Endometrium (tissue), 2 donors: ENCODE data around the gene KDM2A.
"Not testable (repeated sequence)": the region's sequence is repeated elsewhere in the genome, so short reads cannot be mapped to it uniquely, and the experiment has no call there.

ENCODE experiments used
- FAIRE-seq: peaks from 2 replicates; lab custom pipeline; 2012; peaks lifted over from hg19 to GRCh38; lab: Jason Lieb, UNC
- donor health status: control.
- donor health status: control.

KDM2A gene

DNA sequence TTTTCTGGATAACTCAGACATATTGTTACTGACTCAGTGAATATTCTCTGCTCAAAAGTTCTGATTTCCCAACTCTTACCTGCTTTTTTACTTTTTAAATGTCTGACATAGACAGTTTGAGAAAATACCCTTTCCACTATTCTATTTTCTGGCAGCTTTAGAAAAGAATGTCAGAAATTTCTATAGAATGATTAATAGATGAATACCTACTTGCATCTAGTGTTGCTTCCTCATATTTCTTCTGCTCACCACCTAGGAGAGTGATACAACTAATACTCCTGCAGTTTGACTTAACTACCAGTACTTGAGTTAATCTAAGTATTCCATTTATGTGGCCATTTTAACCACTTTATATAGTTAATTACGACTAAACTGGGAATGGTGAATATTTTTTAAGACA, 55.2 kb downstream of the KDM2A start:
- no peak for FAIRE-seq

DNA sequence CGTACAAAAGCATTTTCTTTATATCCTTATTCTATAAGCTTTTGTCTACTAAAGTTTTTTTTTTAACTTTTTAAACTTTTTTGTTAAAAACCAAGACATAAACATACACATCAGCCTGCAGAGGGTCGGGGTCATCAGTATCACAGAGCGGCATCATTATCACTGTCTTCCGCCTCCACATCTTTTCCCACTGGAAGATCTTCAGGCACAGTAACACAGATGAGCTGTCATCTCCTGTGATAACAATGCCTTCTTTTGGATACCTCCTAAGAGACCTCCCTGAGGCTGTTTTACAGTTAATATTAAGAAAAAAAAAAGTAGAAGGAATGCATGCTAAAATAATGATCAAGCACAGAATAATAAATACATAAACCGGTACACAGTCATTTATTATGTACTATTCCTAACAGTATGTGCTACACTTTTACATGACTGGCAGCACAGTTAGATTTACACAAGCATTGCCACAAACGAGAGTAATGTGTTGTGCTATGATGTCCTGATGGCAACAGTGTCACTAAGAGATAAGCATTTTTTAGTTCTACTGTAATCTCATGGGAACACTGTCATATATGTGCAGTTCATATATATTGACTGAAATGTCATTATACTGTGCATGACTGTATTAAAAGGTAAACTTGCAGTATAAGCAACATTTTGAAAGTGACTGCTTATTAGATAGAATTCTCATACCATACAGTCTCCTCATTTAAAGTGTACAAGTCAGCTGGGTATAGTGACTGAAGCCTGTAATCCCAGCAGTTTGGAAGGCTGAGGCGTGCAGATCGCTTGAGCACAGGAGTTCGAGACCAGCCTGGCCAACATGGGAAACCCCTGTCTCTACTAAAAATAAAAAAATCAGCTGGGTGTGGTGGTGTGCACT, 58.6 kb downstream of the KDM2A start:
- FAIRE-seq: no peak

- FAIRE-seq: no peak
Observed at GRCh38 chr11:67178421-67178820, 59.4 kb downstream of the KDM2A start.

GRCh38 chr11:67178878-67179277, 59.8 kb downstream of the KDM2A start:
- no peak for FAIRE-seq

GRCh38 chr11:67179892-67180490, 60.9 kb downstream of the KDM2A start:
- no peak for FAIRE-seq

- no peak for FAIRE-seq
Observed at GRCh38 chr11:67194096-67194495, 75.0 kb downstream of the KDM2A start.

DNA sequence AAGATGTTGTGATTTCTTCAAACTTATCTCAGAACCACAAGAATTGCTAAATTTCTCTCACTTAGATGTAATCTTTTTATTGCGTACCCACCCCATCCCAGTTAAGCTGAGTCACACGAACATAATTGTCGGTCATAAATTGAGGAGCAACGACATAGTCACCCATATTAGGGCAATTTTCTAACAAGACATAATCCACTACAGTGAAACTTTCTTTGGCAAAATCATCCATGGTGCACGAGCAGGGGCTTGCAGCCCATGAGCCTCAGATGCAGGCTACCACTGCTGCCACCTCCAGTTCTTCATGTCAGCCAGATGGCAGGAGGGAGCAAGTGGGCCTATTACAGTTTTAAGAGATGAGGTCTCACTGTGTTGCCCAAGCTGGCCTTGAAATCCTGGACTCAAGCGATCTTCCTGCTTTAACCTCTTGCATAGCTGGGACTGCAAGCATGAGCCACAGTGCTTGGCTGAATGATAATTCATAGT, 77.0 kb downstream of the KDM2A start:
- no peak for FAIRE-seq

GRCh38 chr11:67197606-67198005, 78.5 kb downstream of the KDM2A start:
- FAIRE-seq: no peak

DNA sequence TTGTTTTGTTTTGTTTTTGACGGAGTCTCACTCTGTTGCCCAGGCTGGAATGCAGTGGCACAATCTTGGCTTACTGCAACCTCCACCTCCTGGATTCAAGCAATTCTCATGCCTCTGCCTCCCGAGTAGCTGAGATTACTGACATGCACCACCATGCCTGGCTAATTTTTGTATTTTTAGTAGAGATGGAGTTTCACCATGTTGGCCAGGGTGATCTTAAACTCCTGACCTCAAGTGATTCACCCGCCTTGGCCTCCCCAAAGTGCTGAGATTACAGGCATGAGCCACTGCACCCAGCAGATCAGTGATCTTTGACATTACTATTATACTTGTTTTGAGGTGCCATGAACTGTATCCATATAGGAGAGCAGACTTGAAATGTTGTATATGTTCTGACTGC, 79.7 kb downstream of the KDM2A start:
- FAIRE-seq: not testable (repeated sequence)

- peak; percentile 23 for FAIRE-seq
Observed at GRCh38 chr11:67199751-67200150, 80.7 kb downstream of the KDM2A start.

DNA sequence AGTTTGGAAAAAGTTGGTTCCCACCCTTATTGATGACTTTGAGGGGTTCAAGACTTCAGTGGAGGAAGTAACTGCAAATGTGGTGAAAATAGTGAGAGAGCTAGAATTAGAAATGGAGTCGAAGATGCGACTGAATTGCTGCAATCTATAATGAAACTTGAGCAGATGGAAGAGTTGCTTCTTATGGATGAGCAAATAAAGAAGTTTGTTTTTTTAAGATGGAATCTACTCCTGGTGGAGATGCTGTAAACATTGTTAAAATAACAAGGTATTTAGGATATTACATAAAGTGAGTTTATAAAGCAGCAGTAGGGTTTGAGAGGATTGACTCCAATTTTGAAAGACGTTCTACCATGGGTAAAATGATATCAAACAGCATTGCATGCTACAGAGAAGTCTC, 83.0 kb downstream of the KDM2A start:
- no peak for FAIRE-seq

- FAIRE-seq: no peak
Observed at GRCh38 chr11:67204822-67205221, 85.8 kb downstream of the KDM2A start.

- FAIRE-seq: not testable (repeated sequence)
Observed at GRCh38 chr11:67209222-67209621, 90.2 kb downstream of the KDM2A start.

DNA sequence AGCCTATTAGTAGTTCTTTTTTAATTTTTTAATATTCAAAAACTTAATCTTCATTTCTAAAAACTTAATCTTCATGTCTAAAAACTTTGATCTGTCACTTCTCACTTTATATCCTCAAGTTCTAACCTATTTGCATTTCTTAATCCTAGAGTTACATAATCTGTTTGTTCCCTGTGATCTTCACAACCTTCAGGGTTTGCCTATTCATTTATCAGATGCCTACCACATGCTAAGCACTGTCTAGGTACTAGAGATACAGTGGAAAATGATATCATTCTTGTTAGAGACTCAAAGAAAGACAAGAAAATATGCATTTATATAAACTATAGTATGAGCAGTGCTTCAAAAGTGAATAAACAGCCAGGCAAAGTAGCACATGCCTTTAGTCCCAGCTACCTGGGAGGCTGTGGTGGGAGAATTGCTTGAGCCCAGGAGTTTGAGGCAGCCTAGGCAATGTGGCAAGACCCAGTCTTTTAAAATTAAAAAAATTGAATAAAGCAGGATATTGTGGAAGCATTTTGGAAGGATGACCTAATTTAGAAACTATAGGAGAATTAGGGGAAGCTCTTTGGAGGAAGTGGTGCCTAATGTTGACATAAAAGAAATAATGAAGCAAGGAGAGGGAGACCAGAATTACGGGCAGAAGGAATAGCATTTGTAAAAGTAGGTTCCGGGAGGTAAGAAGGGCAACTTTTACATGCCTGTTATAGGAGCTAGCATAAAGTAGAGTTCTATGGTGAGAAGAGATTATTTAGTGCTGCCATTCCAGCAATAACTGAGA, 92.8 kb downstream of the KDM2A start:
- FAIRE-seq: no peak

- no peak for FAIRE-seq
Observed at GRCh38 chr11:67213178-67213621, 94.1 kb downstream of the KDM2A start.

DNA sequence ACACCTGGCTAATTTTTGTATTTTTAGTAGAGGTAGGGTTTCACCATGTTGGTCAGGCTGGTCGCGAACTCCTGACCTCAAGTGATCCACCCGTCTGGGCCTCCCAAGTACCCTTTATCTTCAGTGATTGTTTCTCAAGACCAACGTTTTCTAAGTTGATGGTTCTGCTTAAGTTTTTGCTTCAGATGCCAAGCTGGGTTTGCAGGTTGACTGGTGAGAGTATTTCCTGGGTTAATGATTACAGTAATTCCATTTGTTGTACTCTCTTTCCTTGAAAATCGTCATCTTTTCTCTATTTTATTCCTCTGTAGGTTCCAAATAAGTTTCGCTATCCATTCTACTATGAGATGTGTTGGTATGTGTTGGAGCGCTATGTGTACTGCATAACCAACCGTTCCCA, 108.7 kb downstream of the KDM2A start:
- FAIRE-seq: no peak

DNA sequence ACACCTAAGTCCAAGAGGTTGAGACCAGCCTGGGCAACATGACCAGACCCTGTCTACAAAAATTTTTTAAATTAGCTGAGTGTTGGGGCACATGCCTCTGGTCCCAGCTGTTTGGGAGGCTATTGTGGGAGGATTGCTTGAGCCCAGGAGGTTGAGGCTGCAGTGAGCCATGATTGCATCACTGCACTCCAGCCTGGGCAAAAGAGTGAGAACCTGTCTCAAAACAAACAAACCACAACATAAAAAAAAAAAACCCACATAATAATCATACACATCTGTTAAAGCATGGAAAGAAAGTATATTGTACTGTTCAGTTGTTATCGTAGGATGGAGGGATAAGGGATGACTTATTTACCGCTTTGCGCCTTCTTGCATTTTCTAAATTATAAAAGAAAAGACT, 111.3 kb downstream of the KDM2A start:
- no peak for FAIRE-seq

GRCh38 chr11:67230886-67231285, 111.8 kb downstream of the KDM2A start:
- FAIRE-seq: no peak

- FAIRE-seq: no peak
Observed at GRCh38 chr11:67233584-67234190, 114.6 kb downstream of the KDM2A start.

DNA sequence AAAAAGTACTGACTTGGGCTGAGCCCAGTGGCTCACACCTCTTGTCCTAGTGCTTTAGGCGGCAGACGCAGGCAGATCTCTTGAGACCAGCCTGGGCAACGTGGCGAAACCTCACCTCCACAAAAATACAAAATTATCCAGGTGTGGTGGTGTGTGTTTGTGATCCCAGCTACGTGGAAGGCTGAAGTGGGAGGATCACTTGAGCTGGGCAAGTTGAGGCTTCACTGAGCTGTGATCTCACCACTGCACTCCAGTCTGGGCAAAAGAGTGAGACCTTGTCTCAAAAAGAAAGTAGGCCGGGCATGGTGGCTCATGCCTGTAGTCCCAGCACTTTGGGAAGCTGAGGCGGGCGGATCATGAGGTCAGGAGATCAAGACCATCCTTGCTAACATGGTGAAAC, 115.5 kb downstream of the KDM2A start:
- not testable (repeated sequence) for FAIRE-seq

- FAIRE-seq: no peak
Observed at GRCh38 chr11:67237574-67237973, 118.5 kb downstream of the KDM2A start.
